ENCODE measurements around the gene PHF19. TPM values are rescaled to one million over a fixed set of nuclear protein-coding genes. Genes with fewer than 3 reads are reported as not detected.

Gene PHF19
- total RNA-seq, 2 experiments from 2014 or later = 210 to 216 TPM

DNA sequence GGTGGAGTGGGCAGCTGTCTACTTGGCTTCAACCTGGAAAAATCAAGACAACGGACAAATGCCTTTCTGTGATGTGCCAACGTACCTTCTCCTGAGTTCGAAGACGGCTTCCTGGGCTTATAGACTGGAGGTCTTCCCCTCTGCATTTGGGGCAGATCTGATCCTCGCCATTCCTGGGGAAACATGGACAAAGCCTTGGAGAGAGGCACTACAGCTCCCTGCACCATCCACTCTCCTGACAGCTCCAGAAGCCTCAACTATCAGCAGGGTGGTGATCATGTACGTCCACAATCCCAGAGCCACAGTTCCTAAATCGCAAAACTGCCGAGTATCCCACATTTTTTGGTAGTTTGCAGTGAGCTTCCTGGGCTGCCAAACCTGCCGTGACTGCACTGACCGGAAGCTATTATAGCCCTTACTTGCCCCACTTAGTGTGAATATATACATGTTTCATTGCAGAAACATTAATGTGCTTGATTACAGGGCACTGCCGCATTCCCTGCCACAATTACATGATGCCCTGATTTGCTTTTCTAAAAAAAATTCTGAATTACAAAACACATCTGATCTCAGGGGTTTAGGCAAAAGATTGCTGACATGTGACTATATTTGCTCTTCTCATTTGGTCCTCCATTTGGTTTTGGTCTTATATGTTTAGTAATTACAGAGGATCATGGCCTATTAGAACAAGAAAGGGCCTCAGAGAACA is 46.8 kb upstream of the PHF19 start:
- peak overlapping the region; percentile 94 for H3K27ac Mint-ChIP-seq
- ChIA-PET CTCF (interaction anchor here (0.9 to 7.3 kb wide), 8 partner anchors 12 to 136 kb away, joined by 3 to 59 read pairs (median 4); no protein-coding TSS in a partner anchor), POLR2A (interaction anchor here (0.9 to 67.1 kb wide), 6 partner anchors 12 to 265 kb away, joined by 3 to 2439 read pairs (median 31); partner anchors contain the start of genes FBXW2, PHF19, PSMD5 and TRAF1)
- ATAC-seq (no peak), DNase-seq (no peak)
- no peaks in the 10 kb centered on the region for H3K27me3 Mint-ChIP-seq
- H3K4me3 Mint-ChIP-seq = peak overlapping the region; percentile 88
- peaks cover 38% of the 10 kb centered on the region for H3K4me1 Mint-ChIP-seq (ENCODE audit: low read depth)
- peaks cover 86% of the 10 kb centered on the region for H3K36me3 Mint-ChIP-seq (ENCODE audit: low read depth)
- TF ChIP-seq, protein P1, sequence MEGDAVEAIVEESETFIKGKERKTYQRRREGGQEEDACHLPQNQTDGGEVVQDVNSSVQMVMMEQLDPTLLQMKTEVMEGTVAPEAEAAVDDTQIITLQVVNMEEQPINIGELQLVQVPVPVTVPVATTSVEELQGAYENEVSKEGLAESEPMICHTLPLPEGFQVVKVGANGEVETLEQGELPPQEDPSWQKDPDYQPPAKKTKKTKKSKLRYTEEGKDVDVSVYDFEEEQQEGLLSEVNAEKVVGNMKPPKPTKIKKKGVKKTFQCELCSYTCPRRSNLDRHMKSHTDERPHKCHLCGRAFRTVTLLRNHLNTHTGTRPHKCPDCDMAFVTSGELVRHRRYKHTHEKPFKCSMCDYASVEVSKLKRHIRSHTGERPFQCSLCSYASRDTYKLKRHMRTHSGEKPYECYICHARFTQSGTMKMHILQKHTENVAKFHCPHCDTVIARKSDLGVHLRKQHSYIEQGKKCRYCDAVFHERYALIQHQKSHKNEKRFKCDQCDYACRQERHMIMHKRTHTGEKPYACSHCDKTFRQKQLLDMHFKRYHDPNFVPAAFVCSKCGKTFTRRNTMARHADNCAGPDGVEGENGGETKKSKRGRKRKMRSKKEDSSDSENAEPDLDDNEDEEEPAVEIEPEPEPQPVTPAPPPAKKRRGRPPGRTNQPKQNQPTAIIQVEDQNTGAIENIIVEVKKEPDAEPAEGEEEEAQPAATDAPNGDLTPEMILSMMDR (IDR thresholded peaks at IDR 0.05) = no peak
- H3K9me3 Mint-ChIP-seq = no peaks in the 10 kb centered on the region
- intact Hi-C loops (cut with micrococcal nuclease) = no loop called here

DNA sequence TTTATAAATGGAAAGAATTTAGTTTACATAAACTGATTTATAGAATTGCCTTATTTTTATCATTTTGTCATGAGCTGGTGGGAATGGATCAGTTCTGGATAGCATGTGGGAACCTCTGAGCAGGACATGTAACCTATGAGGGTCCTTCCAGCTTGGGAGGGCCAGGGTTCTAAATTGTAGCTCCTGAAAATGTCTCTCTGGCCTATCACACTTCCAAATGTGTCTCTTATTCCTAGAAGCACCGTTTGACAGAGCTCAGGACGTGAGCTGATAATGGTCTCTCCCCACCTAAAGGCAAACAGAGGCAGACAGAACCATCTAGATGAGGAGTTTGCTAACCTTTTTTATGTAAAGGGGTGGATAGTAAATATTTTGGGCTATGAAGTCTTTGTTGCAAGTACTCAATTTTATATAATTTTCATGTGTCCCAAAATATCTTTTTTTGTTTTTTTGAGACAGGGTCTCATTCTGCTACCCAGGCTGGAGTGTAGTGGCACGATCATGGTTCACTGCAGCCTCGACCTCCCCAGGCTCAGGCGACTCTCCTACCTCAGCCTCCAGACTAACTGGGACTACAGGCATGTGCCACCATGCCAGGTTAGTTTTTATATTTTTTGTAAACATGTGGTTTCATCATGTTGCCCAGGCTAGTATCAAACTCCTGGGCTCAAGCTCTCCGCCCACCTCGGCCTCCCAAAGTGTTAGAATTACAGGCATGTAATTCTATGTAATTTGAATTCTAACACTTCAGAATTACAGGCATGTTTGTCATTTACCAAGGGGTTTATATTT is 45.6 kb upstream of the PHF19 start:
- CTCF ChIA-PET = interaction anchor here (1.2 to 7.3 kb wide), 6 partner anchors 11 to 50 kb away, joined by 3 to 59 read pairs (median 4); no protein-coding TSS in a partner anchor
- intact Hi-C loops (cut with micrococcal nuclease) = no loop called here

DNA sequence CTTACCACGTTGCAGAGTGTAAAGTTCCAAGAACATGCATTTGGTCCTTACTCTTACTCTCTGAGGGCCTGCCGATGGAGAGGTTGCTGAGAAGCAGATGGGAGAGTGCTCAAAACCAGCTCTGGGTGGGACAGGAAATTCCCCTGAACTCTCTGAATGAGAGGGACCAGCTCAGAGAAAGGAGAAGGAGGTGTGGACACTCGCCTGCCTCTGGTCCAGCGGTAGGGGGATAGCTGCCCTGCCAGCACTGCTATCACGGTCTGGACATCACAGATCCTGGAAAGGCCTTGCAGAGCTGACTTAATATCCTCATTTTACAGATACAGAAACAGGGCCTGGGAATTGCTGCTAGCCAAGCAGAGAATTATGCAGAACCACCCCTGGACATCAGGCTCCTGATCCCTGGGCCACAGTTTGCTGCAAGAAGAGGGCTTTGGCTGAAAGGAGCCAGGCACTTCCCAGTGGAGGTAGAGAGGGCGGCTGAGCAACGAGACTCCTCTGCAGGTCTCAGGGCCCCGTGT is 44.7 kb upstream of the PHF19 start:
- no peaks in the 10 kb centered on the region for H3K9me3 Mint-ChIP-seq
- POLR2A ChIA-PET = interaction anchor here (1.4 to 67.1 kb wide), 5 partner anchors 10 to 154 kb away, joined by 3 to 2439 read pairs (median 49); partner anchors contain the start of genes PHF19, PSMD5 and TRAF1
- H3K4me3 Mint-ChIP-seq = peak overlapping the region; percentile 88
- no peak for ATAC-seq
- DNase-seq = no peak
- peaks cover 43% of the 10 kb centered on the region for H3K4me1 Mint-ChIP-seq (ENCODE audit: low read depth)
- H3K27ac Mint-ChIP-seq = peak overlapping the region; percentile 94
- H3K27me3 Mint-ChIP-seq = no peaks in the 10 kb centered on the region
- CTCF ChIA-PET = interaction anchor here (2.2 to 7.3 kb wide), 3 partner anchors 12 to 49 kb away, joined by 5 to 59 read pairs (median 13); no protein-coding TSS in a partner anchor
- TF ChIP-seq, protein P1 (IDR thresholded peaks at IDR 0.05) = no peak
- peaks cover 96% of the 10 kb centered on the region for H3K36me3 Mint-ChIP-seq (ENCODE audit: low read depth)
- intact Hi-C loops (cut with micrococcal nuclease) = no loop called here

More for the DNA sequence above, 45.6 kb upstream of the PHF19 start:
- H3K9me3 Mint-ChIP-seq = no peaks in the 10 kb centered on the region
- TF ChIP-seq, protein P1 (IDR thresholded peaks at IDR 0.05) = no peak
- DNase-seq (no peak), ATAC-seq (no peak)
- peaks cover 43% of the 10 kb centered on the region for H3K4me1 Mint-ChIP-seq (ENCODE audit: low read depth)
- no peaks in the 10 kb centered on the region for H3K27me3 Mint-ChIP-seq
- POLR2A ChIA-PET = interaction anchor here (0.9 to 67.1 kb wide), 7 partner anchors 10 to 266 kb away, joined by 3 to 2439 read pairs (median 4); partner anchors contain the start of genes PHF19, PSMD5 and TRAF1
- H3K4me3 Mint-ChIP-seq = peak overlapping the region; percentile 88
- H3K27ac Mint-ChIP-seq = peak overlapping the region; percentile 94
- H3K36me3 Mint-ChIP-seq (ENCODE audit: low read depth) = peaks cover 89% of the 10 kb centered on the region

DNA sequence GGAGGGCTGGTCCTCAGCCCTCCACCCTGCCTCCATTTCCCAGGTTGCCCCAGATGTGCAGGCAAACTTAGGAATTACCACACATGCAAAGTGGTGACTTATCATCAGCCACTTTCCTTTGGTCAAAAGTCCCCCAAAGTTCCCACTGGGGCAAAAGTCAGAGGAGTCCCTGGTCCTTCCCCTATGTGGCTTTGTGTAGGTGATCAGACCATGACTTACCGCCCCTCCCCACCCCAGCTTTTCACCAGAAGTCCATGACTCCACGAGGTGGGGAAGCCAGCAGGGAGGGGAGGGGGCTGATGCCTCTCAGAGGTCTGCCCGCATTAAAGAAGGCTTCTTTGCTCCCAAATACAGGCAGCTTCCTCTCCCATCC is 43.8 kb upstream of the PHF19 start:
- CTCF ChIA-PET = interaction anchor here (1.0 to 7.3 kb wide), 4 partner anchors 11 to 52 kb away, joined by 3 to 59 read pairs (median 4); no protein-coding TSS in a partner anchor
- Mint-ChIP-seq H3K9me3 (no peaks in the 10 kb centered on the region), H3K4me1 (ENCODE audit: low read depth) (peaks cover 49% of the 10 kb centered on the region), H3K27ac (peak overlapping the region; percentile 94), H3K4me3 (peak overlapping the region; percentile 88), H3K27me3 (no peaks in the 10 kb centered on the region), H3K36me3 (ENCODE audit: low read depth) (peaks cover 98% of the 10 kb centered on the region)
- POLR2A ChIA-PET = interaction anchor here (60.2 to 67.1 kb wide), 2 partner anchors 9 to 26 kb away, joined by 2439 read pairs; partner anchors contain the start of genes PHF19 and TRAF1
- DNase-seq (no peak), ATAC-seq (no peak)
- intact Hi-C loops (cut with micrococcal nuclease) = no loop called here
- TF ChIP-seq, protein P1 (IDR thresholded peaks at IDR 0.05) = no peak

Data from activated CD8-positive, alpha-beta T cell treated with anti-CD3 and anti-CD28 coated beads for 36 hours (primary cell).